PC-9 (cell line): Measurements from ENCODE around the gene CPT1B.

Experiments used
- CTCF ChIP-seq: fragments of 200-600 bp; sonication (generic); conservative IDR thresholded peaks from 2 replicates; pipeline ENCODE4 v1.6.1; 2017; ENCODE audit warnings: mixed run types, antibody characterized with exemption, mild to moderate bottlenecking, moderate library complexity
- EZH2 ChIP-seq: fragments of 200-600 bp; sonication (generic); IDR thresholded peaks from 2 replicates; pipeline ENCODE4 v1.8.0; 2017; ENCODE audit warnings: antibody characterized with exemption, low read depth

GRCh38 chr22:50584106-50585096 is 6.2 kb upstream of the CPT1B start:
- TF ChIP-seq EZH2 (no peak), CTCF (no peak)
